Mucosa of rectum (tissue), 2 donors: ENCODE measurements around the gene RAB10.
"Not testable (repeated sequence)": the region's sequence is repeated elsewhere in the genome, so short reads cannot be mapped to it uniquely, and the experiment has no call there.

ENCODE experiments used
- H3K27ac ChIP-seq, 2 donors: one replicate each; pipeline ENCODE4 v1.7.0; 2013; ENCODE audit warnings: inconsistent platforms in 2 of 2, low read depth in 2 of 2, low read length in 2 of 2
- H3K27me3 ChIP-seq, 2 donors: one replicate each; pipeline ENCODE4 v1.7.0; 2013; ENCODE audit warnings: low read length in 2 of 2; ENCODE audit not compliant: control insufficient read depth in 2 of 2, insufficient read depth in 2 of 2
- H3K36me3 ChIP-seq, 2 donors: one replicate each; pipeline ENCODE4 v1.7.0; 2013; ENCODE audit warnings: low read length in 2 of 2; ENCODE audit not compliant: control insufficient read depth in 2 of 2, insufficient read depth in 2 of 2
- H3K4me1 ChIP-seq, 2 donors: one replicate each; pipeline ENCODE4 v1.7.0; 2013; ENCODE audit warnings: low read length in 2 of 2, mild to moderate bottlenecking in 1 of 2; ENCODE audit not compliant: control insufficient read depth in 2 of 2, insufficient read depth in 2 of 2
- H3K4me3 ChIP-seq, 2 donors: one replicate each; pipeline ENCODE4 v1.7.0; 2013; ENCODE audit warnings: low read length in 2 of 2
- H3K9ac ChIP-seq, 2 donors: one replicate each; pipeline ENCODE4 v1.7.0; 2013; ENCODE audit warnings: low read length in 2 of 2, low read depth in 1 of 2, mild to moderate bottlenecking in 1 of 2
- H3K9me3 ChIP-seq, 2 donors: one replicate each; pipeline ENCODE4 v1.7.0; 2013; ENCODE audit warnings: low read length in 2 of 2; ENCODE audit not compliant: control insufficient read depth in 2 of 2
- donor health status: healthy.
- donor health status: Normal muscosa, but diverticular disease.

Gene RAB10

GRCh38 chr2:26013668-26014067 is 20.2 kb upstream of the RAB10 start:
- no peak overlapping the region for H3K9ac ChIP-seq
- H3K9me3 ChIP-seq: no peaks in the 10 kb centered on the region
- no peaks in the 10 kb centered on the region for H3K27me3 ChIP-seq
- H3K36me3 ChIP-seq: no peaks in the 10 kb centered on the region
- peaks cover 25 to 37% of the 10 kb centered on the region in 2 donors for H3K4me1 ChIP-seq
- no peak overlapping the region for H3K27ac ChIP-seq
- H3K4me3 ChIP-seq: no peak overlapping the region

- Histone ChIP-seq H3K27me3 (no peaks in the 10 kb centered on the region), H3K27ac (no peak overlapping the region), H3K4me3 (no peak overlapping the region), H3K4me1 (peaks cover 20 to 40% of the 10 kb centered on the region in 2 donors), H3K36me3 (no peaks in the 10 kb centered on the region), H3K9ac (no peak overlapping the region), H3K9me3 (no peaks in the 10 kb centered on the region)
These were observed 17.7 kb upstream of the RAB10 start for GRCh38 chr2:26016012-26016705.

DNA sequence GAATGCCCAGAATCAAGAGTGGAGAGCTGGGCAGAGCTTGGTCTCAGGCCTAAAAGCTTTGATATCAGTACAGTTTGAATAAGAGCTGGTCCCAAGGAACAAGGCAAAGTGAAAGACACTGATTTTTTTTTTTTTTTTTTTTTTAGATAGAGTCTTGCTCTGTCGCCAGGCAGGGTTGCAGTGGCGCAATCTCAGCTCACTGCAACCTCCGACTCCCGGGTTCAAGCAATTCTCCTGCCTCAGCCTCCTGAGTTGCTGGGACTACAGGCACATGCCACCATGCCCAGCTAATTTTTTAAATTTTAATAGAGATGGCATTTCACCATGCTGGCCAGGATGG is 17.2 kb upstream of the RAB10 start:
- not testable (repeated sequence) for H3K9me3 ChIP-seq, H3K9ac ChIP-seq, H3K4me3 ChIP-seq, H3K27ac ChIP-seq, H3K36me3 ChIP-seq, H3K27me3 ChIP-seq
- peaks cover 20 to 38% of the 10 kb centered on the region in 2 donors for H3K4me1 ChIP-seq

DNA sequence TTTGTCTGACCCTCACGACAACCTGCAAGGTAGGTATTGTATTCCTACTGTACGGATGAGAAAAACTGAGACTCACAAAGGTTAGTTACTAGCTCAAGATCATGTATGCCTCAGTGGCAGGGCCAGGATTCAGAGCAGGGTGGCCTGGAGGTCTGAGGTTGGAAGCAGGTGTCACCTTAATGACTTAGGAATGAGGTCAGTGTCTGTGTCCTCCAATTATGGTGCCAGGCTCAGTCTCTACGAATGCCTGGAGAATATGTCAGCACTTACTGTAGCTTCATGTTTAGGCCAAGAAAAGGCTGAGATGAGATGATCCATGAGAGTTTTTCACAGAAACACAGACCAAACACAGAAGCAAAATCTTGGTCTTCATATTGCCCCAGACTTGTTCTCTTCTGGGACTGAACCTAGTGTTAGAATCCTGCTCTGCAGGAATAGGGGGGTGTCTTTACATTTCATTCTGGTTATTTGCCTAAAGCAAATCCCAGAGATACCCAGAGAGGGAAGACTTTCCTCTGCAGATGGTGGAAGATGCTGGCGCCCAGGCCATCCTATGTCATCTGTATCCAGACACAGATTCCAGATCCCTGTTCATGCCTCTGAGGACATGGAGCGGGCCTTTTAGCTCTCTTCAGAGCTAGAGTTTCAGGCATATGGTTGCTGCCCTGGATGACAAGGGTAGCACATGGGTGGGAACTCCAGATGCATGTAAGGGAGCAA is 16.3 kb upstream of the RAB10 start:
- H3K4me1 ChIP-seq: peaks cover 12 to 29% of the 10 kb centered on the region in 2 donors
- H3K4me3 ChIP-seq: no peak overlapping the region
- H3K9me3 ChIP-seq: no peaks in the 10 kb centered on the region
- H3K27ac ChIP-seq: peak overlapping the region; percentile 59 to 80
- no peaks in the 10 kb centered on the region for H3K27me3 ChIP-seq
- H3K36me3 ChIP-seq: no peaks in the 10 kb centered on the region
- H3K9ac ChIP-seq: peak overlapping the region; percentile 32 to 34

DNA sequence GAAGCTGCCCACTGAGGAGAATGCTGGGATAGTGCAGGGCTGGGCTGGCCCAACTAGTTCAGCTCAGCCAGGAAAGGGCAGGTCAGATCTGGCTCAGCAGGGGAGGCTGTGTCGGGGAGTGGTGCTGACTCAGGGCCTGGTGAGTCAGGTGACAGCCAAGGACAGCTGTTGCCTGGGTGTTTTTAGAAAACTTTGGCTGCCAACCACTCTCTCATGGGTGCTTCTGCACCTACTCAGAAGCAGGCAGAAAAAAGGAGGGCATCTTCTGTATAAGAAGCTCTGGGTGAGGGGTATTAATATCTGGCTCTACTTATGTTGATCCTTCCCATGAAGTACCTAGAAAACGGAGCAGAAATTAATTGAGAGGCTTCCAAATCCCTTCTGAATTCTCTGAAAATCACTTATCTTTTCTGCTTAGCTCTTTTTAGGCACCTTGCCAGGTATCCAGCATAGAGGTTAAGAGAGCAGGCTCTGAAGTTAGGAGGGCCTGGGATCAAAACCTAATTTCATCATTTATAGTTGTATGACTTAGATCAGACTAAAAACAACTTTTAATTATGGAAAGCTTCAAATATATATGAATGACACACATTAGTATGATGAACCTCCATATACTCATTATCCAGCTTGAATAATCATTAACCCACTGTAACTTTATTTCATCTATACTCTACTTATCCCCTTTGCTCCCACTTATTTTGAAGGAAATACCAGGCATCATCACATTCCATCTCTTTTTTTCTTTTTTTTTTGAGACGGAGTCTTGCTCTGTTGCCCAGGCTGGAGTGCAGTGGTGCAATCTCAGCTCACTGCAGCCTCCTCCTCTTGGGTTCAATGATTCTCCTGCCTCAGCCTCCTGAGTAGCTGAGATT is 15.5 kb upstream of the RAB10 start:
- Histone ChIP-seq H3K27me3 (no peaks in the 10 kb centered on the region), H3K4me1 (peaks cover 11 to 24% of the 10 kb centered on the region in 2 donors), H3K36me3 (no peaks in the 10 kb centered on the region), H3K9ac (peak overlapping the region; percentile 32 to 34), H3K4me3 (no peak overlapping the region), H3K9me3 (no peaks in the 10 kb centered on the region), H3K27ac (peak overlapping the region; percentile 59 to 80)

GRCh38 chr2:26020231-26020640 is 13.6 kb upstream of the RAB10 start:
- Histone ChIP-seq H3K36me3 (no peaks in the 10 kb centered on the region), H3K4me3 (no peak overlapping the region), H3K9ac (peak overlapping the region in 1 of 2 donors; percentile 2), H3K27me3 (no peaks in the 10 kb centered on the region), H3K4me1 (peaks cover 11 to 23% of the 10 kb centered on the region in 2 donors), H3K27ac (no peak overlapping the region), H3K9me3 (no peaks in the 10 kb centered on the region)

GRCh38 chr2:26024260-26024659 is 9.6 kb upstream of the RAB10 start:
- Histone ChIP-seq H3K27me3 (no peaks in the 10 kb centered on the region), H3K4me3 (no peak overlapping the region), H3K9ac (no peak overlapping the region), H3K9me3 (no peaks in the 10 kb centered on the region), H3K4me1 (peaks cover 0 to 13% of the 10 kb centered on the region in 2 donors), H3K36me3 (no peaks in the 10 kb centered on the region), H3K27ac (no peak overlapping the region)

DNA sequence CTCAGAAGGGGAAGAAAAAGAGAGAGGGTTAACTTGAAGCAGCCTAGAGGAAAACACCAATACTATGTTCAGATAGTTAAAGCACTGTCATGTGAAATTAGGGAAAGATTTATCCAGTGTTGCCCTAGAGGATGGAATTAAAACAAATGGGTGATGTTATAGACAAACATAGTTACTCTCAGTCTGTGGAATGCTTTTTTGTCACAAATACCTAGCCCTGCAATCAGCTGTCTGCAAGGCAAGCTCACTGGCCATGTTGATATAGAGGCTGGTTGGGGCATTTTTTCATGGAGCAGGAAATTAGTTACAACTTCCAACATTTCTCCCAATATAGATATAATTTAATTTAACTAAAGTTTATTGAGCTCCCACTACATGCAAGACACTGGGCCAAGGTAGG is 8.4 kb upstream of the RAB10 start:
- Histone ChIP-seq H3K9me3 (no peaks in the 10 kb centered on the region), H3K36me3 (no peaks in the 10 kb centered on the region)

DNA sequence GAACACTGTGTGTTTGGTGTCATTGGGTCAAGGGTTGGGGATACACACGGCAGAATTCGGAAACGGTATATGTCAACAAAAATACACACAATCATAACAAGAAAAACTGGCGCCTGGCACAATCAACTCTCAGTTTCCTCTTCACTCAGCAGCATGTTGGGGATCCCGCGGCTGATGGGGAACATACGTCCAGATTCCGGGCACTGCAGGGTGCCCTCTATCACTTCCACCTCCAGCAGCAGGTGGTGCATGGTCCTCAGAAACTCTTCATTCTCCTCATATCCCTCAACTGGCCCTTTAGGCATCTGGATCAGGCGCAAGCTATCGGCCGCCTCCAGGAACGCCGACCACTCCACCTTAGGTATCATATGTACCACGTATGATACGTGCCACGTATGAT is 5.8 kb upstream of the RAB10 start:
- H3K36me3 ChIP-seq, H3K27ac ChIP-seq, H3K9ac ChIP-seq, H3K4me1 ChIP-seq, H3K27me3 ChIP-seq, H3K9me3 ChIP-seq, H3K4me3 ChIP-seq: not testable (repeated sequence)

More for the DNA sequence above, 8.4 kb upstream of the RAB10 start:
- H3K9ac ChIP-seq: no peak overlapping the region
- H3K27ac ChIP-seq: no peak overlapping the region
- H3K4me3 ChIP-seq: no peak overlapping the region
- no peaks in the 10 kb centered on the region for H3K27me3 ChIP-seq
- peaks cover 0 to 5% of the 10 kb centered on the region in 2 donors for H3K4me1 ChIP-seq
